GM19240 (cell line): ENCODE measurements around the gene PALMD.

Experiments used
- DNase-seq: peaks from one replicate; pipeline ENCODE4 v3.0.0; 2011; ENCODE audit warnings: low spot score; ENCODE audit not compliant: insufficient read length

Gene PALMD

GRCh38 chr1:99634971-99635624 is 10.8 kb upstream of the PALMD start:
- no peak for DNase-seq

GRCh38 chr1:99635664-99636063 is 10.2 kb upstream of the PALMD start:
- DNase-seq = no peak

GRCh38 chr1:99636647-99637175 is 9.2 kb upstream of the PALMD start:
- no peak for DNase-seq

DNA sequence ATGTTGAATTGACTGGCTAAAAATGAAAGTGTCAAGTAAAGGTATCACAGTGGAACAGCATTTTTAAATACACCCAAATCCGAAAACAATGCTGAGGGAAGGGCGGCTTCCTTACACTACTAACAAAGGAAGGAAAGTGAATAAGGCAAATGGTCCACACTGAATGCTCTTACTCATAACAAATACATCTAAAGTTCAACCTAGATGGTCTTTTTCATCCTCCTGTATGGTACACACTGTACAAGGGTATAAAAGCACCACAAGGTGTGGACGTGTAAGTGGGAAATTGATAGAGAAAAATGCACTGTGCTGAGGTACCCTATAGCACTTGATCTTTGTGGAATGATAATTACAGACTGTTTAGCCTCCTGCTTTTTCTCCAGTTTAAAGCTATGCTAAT is 7.1 kb upstream of the PALMD start:
- no peak for DNase-seq

DNA sequence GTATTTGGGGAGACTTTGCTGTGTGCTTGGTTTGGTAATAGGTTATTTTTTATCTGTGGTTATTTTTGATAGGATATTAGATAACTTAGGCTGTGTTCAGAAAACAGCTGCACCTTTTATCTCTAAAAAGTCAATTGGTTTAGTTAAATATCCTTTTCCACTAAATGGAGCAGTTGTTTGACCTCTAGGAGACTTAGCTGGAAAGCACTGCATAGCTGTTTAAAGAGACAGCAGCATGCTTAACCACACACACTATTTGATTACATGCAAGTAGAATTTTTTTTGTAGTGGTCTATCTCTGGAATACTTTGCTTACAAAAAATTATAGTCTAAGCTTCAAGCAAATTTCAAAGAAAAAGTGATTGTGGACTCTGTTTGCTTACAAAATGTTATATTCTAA is 6.5 kb upstream of the PALMD start:
- no peak for DNase-seq

GRCh38 chr1:99639945-99640344 is 6.0 kb upstream of the PALMD start:
- DNase-seq = no peak

GRCh38 chr1:99640672-99641071 is 5.2 kb upstream of the PALMD start:
- DNase-seq = no peak

GRCh38 chr1:99641558-99641957 is 4.4 kb upstream of the PALMD start:
- DNase-seq = no peak

DNA sequence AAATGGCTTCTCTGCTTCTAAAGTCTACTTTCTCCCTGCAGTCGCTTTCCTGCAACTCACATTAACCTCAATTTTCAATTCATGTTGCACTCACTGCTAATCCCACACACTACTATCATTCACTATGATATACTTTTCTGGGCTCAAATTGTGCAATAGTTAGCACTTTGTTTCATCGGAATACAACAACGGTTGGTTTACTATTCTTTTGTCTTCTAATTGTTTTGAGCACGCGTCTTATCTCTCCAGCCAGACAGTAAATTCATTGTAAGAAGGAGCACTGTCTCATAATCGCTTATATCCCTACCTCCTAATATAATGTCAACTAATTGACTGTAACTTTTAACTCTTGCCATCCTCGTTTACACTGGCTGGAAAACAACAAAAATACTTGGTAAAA is 3.9 kb upstream of the PALMD start:
- no peak for DNase-seq

DNA sequence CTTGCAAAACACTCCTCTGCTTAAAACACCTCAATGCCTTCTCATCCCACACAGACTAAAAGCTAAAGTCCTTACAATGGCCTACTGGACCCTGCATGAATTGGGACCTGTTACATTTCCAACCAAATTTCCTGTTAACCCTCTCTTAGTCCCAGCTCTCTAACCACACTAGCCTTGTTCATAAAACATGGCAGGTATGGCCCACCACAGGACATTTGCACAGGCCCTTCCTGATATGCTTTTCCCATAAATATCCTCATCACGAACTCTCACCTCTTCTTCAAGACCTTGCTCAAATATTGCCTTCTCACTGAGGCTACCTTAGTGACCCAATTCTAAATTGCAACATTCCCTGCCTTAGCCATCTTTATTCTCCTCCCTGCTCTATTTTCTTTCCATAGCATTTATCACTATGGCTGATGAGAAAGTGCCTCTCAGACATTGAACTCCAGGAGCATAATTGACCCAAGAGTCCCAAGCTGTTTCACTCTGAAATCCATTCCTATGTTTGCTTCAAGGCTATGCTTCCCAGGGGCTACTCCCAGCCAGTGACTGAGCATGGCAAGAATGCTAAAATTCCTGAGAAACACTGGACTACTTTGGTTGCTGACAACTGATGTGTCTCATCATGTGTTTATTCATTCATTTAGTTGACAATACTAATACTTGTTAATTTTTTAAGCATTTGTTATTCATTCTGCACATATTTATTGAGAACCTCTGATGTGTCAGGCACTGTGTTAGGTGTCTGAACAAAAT is 2.7 kb upstream of the PALMD start:
- DNase-seq = no peak

DNA sequence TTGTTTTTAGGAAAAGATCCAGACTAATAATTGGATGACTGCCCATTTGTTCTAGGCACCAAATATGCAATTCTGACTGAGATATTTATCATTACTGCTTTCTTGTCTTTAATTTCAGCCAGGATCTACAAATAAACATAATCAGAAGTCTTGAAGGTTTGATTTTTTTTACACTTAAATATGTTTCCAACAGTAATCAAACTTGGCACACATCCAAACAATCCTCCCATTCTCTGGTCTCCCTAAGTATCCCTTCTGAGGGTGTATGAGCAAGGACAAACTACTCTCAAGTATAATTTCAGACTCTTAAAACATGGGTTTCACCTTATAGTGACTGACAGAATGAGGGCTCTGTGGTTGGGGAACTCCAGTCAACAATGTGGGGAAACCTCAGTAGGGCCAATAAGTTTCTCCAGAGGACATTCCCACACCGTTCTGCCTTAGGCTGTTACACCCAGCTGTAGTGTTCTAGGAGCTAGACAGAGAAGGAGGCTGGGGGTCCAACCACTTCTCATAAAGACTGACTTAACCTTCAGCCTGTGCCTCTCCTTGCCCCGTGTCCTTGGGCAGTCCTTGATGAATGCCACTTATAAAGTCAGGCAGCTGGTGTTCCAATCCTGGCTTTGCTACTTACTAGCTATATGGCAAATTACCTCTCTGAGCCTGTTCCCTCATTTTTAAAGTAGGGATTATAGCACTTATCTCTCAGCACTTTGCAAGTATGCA is 1.5 kb upstream of the PALMD start:
- no peak for DNase-seq

GRCh38 chr1:99645203-99645602 is 710 bp upstream of the PALMD start:
- no peak for DNase-seq

DNA sequence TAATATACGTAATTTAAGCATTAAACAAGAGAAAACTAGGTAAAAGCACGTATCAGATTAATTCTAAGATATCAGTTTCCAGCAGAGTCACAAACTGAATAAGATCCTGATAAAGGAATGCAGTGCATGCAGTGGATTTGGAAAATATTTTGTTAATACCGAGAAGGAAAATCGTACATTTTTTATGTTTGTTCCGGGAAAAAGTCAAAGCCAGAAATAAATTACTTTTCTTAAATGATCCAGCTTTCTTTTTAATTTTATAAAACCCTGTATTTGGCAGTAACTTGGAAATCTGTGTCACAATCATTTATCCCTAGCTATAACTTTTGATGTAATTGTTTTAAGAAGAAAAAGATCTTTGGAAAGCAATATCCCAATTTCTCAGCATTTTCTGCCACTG is 955 bp downstream of the PALMD start:
- DNase-seq = no peak

DNA sequence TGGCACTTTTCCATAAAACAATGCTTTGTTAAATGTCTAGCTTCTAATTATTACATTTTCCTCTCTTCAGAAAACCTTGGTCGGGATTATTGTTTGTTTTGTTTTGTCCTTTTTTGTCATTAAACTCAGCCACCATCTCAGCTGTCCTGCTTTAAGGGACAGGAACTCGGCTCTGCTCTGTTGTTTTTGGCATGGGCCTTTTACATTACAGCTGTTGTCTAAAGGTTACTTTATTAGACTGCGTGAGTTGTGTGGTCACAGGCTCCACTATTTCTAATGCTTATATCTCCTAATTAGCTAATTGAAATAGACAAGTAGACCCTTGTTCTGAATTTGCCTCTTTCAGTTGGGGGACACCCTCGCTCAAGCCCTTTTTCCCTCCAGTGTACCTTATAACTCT is 1.6 kb downstream of the PALMD start:
- no peak for DNase-seq

DNA sequence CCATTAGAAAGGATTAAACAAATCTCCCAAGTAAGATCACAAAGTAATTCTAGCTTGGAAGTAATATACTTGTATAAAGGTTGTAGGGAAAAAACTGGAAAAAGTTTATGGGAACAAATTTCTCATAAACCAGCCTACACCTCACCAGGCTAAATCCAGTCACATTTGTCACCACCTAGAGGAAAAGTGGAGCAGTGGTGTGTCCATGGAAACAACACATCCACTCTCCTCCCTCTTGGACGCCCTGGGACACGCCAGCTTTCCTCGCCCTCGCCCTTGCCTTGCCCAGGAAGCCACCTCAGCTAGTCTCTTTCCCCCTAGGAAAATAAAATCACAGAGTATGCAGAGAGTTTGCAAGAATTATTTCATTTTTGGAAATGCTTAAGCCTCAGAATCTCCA is 2.2 kb downstream of the PALMD start:
- DNase-seq = no peak

GRCh38 chr1:99650030-99650429 is 4.1 kb downstream of the PALMD start:
- DNase-seq = no peak

DNA sequence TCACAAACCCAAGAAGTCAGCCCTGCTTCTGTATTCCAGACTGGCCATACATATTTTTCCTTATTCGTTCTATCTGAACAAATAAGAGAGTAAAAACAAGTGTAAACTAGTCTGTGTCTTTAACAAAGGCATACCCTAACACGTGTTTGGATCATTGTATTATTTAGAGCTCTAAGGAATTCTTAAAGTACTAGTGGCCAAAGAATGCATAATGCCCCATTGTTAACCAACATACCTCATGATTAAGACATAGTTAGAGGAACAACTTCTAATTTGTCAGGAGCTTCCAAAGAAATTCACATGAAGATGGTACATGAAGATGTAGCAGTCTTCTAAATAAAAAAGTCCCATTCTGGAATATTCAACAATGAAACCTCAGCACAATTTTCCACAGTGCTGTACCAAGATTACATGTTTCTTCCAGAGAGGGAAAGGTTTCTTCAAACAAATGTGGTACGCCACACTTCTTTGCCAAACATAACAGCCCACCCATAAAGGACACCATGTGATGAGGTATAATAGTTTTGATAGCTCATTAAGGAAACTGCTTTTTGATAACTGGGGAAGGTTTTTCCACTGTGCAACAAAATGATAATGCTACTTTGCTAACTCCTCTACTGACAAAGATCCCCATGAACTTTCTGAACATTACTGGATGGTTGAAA is 5.0 kb downstream of the PALMD start:
- no peak for DNase-seq

- no peak for DNase-seq
Measured at GRCh38 chr1:99652881-99653281, 7.0 kb downstream of the PALMD start.

DNA sequence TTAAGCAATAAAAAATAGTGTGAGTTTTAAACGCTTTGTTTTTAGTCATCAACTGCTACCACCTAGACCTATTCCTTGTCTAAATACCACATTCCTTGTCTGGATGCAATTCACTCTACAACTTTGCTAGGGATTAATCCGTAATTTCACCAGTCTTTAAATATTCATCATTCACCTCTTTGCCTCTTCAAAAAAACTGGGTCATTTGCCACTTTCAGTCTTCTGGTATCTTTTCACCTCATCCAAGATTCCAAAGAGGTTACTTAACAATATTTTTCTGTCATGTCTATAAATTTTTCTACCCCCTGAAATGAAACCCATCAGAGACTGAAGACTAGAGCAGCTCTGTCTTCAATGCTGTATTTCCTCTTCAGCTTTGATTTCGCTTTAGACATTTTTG is 9.5 kb downstream of the PALMD start:
- DNase-seq = no peak

GRCh38 chr1:99656701-99657100 is 10.8 kb downstream of the PALMD start:
- no peak for DNase-seq

DNA sequence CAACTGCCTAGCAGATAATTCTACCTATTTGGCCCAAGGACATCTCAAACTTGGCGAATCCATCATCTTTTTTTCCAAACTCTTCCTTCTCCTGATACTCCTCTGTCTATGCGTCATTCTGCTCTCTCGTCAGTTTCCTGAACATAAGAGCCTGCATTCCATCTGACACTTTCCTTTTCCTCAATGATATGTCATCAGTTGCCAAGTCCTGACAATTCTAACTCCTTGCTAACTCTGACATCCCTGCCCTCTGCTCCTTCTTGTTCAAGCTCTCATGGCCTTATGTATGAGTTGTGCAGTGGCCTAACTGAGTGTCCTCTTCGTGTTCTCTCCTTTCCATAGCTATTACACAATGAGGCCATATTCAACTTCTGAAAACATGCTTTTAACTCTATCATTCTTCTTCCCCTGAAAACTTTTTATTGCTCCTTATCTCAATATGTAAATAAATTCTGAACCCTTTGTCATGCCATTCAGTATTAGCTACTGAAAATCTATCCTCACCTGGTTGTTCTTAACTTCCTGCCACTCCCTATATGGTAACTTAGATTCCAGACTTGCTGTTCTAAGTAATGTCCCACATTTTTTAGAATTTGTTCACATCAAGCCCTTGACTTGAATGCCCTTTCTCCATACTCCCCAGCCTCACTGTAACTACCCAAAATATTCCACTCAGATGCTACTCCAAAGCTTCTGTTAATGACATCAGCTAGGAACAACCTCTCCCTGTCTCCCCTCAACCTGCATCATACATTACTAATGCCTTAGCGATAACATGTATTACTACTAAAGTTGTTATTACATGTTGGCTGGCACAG is 11.5 kb downstream of the PALMD start:
- DNase-seq = no peak
